GM10847 (cell line): ENCODE data around the gene SSH2.

ENCODE experiments used
- POLR2A ChIP-seq: IDR thresholded peaks from 2 replicates; pipeline ENCODE4 v1.6.1; 2011; ENCODE audit not compliant: insufficient read length; ENCODE audit errors: extremely low read depth

SSH2 gene

DNA sequence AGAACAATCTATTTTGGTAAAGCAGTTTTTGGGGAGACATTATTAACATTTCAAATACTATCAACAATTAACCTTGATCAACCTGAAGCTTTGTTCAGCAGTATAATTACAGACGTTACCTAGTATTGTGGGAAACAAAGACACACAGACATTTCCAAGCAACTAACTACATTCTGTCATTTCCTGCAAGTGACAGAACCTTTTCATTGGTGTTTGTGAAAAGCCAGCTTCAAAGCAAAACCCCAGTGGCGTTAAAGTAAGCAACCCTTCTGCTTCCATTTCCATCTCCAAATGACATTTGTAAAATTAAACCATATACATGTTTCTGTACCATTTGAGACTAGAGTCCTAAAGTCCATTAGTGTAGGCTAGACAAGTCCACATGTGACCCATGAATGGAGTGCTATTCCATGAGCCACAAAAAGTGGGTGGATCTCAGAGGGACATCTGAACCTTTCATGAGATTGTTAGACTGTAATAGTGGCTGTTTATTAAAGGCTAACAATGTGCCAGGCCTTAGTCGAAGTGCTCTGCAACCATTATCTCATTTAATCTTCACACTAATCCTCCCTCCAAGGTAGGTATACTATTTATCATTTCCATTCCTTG lies 101.2 kb downstream of the SSH2 start:
- no peak for TF ChIP-seq POLR2A

DNA sequence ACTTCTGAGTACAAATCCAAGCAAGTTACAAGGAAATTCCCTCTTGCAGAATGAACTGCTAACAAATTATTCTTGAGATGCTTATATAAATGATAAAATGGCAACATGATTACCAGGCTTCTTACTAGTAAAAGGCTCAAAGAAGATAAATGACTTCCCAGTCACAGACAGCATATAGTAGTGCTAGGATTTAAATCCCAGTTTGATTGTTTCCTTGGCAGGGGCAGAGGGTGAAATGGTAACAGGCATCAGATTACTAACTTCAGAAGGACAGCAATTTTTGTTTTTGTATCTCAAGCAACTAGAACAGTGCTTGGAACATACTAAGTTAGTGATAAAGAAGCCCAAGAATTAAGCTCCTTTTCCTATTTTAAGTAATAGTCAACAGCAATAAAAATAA lies 102.8 kb downstream of the SSH2 start:
- TF ChIP-seq POLR2A: no peak

- TF ChIP-seq POLR2A: no peak
Observed at GRCh38 chr17:29826114-29826692, 103.8 kb downstream of the SSH2 start.

DNA sequence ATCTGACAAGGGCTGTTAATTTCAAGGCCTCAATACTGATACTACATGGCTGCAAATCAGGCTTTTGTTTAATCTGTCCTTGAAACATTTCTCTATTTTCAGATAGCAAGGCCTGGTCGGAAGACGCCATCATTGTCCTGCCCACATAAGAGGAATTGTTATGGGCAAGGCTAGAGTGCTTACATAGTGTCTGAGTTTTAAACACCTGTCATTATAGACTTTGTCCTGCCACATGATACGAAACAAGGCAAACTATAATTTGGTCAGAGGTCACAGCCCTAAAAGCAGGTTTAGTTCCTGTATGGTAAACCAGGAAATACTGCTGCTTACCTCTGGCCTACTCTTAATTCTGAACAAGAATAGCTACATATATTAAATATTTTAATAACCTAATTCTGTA lies 104.4 kb downstream of the SSH2 start:
- TF ChIP-seq POLR2A: no peak

DNA sequence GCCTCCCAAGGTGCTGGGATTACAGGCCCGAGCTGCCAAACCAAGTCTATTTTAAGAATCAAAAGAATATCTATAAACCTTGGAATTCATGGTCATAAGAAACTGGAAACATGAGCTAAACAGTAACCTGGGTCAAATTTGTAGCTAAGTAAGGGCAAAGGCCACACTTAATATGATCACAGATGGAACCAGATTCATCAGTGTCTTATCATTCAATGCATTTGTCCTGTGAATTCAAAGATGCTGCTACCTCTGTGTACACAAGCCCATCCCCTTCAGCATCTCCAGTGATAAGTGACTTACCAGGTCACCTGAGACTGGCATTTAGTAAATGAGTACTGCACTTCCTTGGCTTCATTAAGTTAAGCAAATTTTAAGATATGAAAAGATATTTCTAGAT lies 108.1 kb downstream of the SSH2 start:
- no peak for TF ChIP-seq POLR2A

- TF ChIP-seq POLR2A: no peak
Observed at GRCh38 chr17:29820425-29820824, 109.6 kb downstream of the SSH2 start.

DNA sequence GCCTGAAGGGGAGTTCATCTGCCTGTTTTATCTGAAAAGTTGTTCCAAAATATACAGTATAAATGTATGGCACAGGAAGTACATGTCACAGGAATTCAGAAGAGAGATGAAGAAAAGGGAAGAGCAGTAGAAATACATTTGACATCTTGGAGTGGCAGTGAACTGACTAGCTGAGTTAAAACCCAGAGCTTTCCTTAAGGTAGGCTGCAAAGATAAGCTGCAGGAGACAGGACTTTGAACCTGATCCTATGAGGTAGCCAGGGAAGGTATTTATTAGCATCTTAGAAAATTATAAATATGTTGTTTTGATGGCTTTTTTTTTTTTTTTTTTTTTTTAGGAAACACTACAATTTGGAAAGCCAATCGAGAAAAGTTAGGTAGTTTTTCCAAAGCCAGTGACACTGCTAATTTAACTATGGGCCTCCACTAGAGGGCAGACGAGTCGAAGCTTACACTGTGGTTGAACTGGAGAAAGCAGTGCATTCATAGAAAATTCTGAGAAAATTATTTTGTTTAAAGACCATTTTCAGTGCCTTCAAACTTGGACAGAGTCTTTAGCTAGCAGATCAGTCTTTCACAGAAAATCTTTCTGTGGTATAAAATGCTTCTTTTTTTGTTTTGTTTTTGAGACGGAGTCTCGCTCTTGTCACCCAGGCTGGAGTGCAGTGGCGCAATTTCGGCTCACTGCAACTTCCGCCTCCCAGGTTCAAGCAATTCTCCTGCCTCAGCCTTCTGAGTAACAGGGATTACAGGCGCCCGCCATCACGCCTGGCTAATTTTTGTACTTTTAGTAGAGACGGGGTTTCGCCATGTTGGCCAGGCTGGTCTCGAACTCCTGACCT lies 122.3 kb downstream of the SSH2 start:
- TF ChIP-seq POLR2A: no peak

GRCh38 chr17:29802246-29802645 lies 127.8 kb downstream of the SSH2 start:
- no peak for TF ChIP-seq POLR2A

DNA sequence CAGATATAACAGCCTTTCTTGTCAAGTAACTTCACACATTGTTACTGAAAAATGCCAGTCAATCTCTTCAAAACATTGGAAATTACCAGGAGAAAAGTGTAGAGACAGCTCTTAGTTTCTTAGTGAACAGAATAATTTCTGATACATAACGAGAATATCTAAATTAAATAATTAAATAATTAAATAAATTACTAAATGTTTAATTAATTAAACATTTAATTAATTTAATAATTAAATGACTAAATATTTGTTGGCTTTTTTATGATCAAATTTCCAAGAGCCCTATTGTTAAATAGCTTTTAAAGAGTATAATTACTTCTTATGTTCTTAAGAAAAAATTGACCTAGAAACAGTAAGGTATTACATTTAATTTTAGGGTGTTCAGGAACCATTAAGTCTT lies 129.6 kb downstream of the SSH2 start:
- TF ChIP-seq POLR2A: no peak

- TF ChIP-seq POLR2A: no peak
Observed at GRCh38 chr17:29796652-29797051, 133.4 kb downstream of the SSH2 start.

GRCh38 chr17:29793501-29793900 lies 136.5 kb downstream of the SSH2 start:
- TF ChIP-seq POLR2A: no peak

GRCh38 chr17:29791336-29792080 lies 138.5 kb downstream of the SSH2 start:
- no peak for TF ChIP-seq POLR2A

DNA sequence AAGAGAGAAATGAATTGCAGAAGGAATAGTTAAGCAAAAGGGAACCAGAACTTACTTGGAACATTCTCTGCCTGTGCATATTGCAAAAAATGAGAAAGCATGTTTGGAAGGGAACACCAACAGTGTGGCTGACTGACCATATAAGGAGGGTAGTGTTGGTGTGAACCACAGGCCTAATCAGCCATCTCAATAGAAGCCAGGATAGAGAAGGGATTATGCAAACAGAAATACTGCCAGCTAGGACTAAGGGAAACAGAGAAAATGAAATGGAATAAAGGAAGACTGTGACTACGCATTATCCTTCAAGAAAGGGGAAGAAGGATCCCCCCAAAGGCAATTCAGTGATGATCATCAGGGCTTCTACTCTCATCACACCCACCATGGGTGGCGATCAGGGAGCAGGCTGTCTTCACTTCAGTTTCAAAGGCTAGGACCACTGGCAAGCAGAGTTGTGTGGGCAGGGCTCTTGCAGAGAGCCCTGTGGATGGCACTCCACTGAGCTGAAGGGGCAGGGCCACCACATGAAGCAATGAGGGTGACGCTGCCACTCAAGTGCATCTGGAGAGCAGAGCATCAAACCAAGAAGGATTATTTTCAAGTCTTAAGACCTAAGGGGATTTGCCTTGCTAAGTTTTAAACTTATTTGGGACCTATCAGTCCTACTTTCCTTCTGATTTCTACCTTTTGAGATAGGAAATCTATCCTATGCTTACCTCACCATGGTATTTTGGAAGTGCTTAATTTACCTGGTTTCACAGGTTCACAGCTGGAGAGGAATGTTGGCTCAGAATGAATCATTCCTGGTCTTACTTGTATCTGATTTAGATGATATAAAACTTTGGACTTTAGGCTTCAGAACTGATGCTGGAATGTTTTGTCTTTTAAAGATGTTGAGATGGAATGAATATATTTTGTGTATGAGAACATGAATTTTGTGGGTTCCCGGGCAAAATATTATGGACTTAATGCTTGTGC lies 140.5 kb downstream of the SSH2 start:
- TF ChIP-seq POLR2A: no peak

GRCh38 chr17:29787995-29788394 lies 142.0 kb downstream of the SSH2 start:
- no peak for TF ChIP-seq POLR2A

DNA sequence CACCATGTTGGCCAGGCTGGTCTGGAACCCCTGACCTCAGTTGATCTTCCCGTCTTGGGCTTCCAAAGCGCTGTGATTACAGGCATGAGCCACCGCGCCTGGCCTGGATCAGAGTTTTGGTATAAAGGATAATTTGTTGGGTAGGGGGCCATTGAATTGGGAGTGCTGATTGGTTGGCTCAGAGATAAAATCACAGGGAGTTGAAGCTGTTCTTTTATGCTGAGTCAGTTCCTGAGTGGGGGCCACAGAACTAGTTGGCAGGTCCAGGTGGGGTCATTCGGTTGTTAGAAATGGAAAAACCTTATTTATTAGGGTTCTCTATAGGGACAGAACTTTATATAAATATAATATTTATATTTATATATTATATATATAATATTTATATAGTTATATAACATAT lies 147.1 kb downstream of the SSH2 start:
- no peak for TF ChIP-seq POLR2A
